ENCODE results near the gene TIMM21.

- TF ChIP-seq CTCF (IDR thresholded peaks at IDR 0.05) (peak; percentile 56 to 97 (median 91)), POLR2A (IDR thresholded peaks at IDR 0.05) (no peak)
Observed at GRCh38 chr18:74196220-74197119, 48.1 kb downstream of the TIMM21 start.

All from body of pancreas (tissue), 4 donors.